Caco-2 (cell line): ENCODE results near the gene MSANTD2. TPM values are rescaled to one million over a fixed set of nuclear protein-coding genes. Genes with fewer than 3 reads are reported as not detected.

Experiments
- BruUV-seq: library from RNA; stranded (reverse); fragments of 400-500 nt; replicated peaks from 2 replicates; lab custom pipeline; 2021; lab: Mats Ljungman, UMichigan
- CTCF ChIA-PET: fragments of 300-600 bp; sonication (Branson Sonifier 250); formaldehyde crosslinking; loops from one replicate; lab custom pipeline; 2022; ENCODE audit warnings: antibody characterized with exemption; lab: Charles Lee
- POLR2A ChIA-PET: fragments of 300-600 bp; sonication (Branson Sonifier 250); formaldehyde crosslinking; loops from one replicate; lab custom pipeline; 2022; ENCODE audit warnings: antibody characterized with exemption; lab: Charles Lee
- DNase-seq, 2 experiments: peaks; one replicate each; pipeline versions ENCODE4 v3.0.0 to v3.0.0-alpha.2; 2020 to 2022
- H3K27me3 ChIP-seq: replicated peaks from 2 replicates; pipeline ENCODE4 v1.6.0; 2011; ENCODE audit warnings: low read length; ENCODE audit not compliant: control insufficient read depth, insufficient read depth
- H3K36me3 ChIP-seq: 2 replicates; pipeline ENCODE4 v1.5.1; 2011; ENCODE audit warnings: low read length; ENCODE audit not compliant: control insufficient read depth, insufficient read depth
- H3K4me1 ChIP-seq: fragments of 250-450 bp; sonication (Bioruptor Pico); 2 replicates; pipeline ENCODE4 v1.5.1; 2020; ENCODE audit warnings: mild to moderate bottlenecking
- H3K4me3 ChIP-seq: 2 replicates; pipeline ENCODE4 v1.5.1; 2011; ENCODE audit warnings: low read depth, mild to moderate bottlenecking, control low read depth, low read length
- H3K9me3 ChIP-seq: fragments of 250-450 bp; sonication (Bioruptor Pico); 2 replicates; pipeline ENCODE4 v1.5.1; 2020; ENCODE audit warnings: mild to moderate bottlenecking, moderate library complexity
- H3K27ac Mint-ChIP-seq: one replicate; pipeline ENCODE4 v1.8.0; 2022; ENCODE audit warnings: mixed read lengths; ENCODE audit not compliant: unreplicated experiment
- H3K27me3 Mint-ChIP-seq: one replicate; pipeline ENCODE4 v1.8.0; 2022; ENCODE audit warnings: mixed read lengths; ENCODE audit not compliant: insufficient read depth, unreplicated experiment
- H3K36me3 Mint-ChIP-seq: one replicate; pipeline ENCODE4 v1.8.0; 2022; ENCODE audit warnings: mild to moderate bottlenecking, mixed read lengths; ENCODE audit not compliant: insufficient read depth, unreplicated experiment
- H3K4me1 Mint-ChIP-seq: one replicate; pipeline ENCODE4 v1.8.0; 2022; ENCODE audit warnings: low read depth, mixed read lengths; ENCODE audit not compliant: unreplicated experiment
- H3K4me3 Mint-ChIP-seq: one replicate; pipeline ENCODE4 v1.8.0; 2022; ENCODE audit warnings: mild to moderate bottlenecking, moderate library complexity, mixed read lengths; ENCODE audit not compliant: unreplicated experiment
- H3K9me3 Mint-ChIP-seq: one replicate; pipeline ENCODE4 v1.8.0; 2022; ENCODE audit warnings: mixed read lengths; ENCODE audit not compliant: unreplicated experiment
- intact Hi-C: fragments of 100-400 bp; cut with micrococcal nuclease; formaldehyde crosslinking; loops from one replicate; pipeline ENCODE4 v1.10.0; 2022; ENCODE audit not compliant: unreplicated experiment
- total RNA-seq: library from RNA; stranded (reverse); gene quantifications from 2 replicates; pipeline ENCODE4 v1.2.3, GENCODE V29; 2022
- TF ChIP-seq, protein P1 (sequence below), 2 experiments: fragments of 200-600 bp in 1 of 2; IDR thresholded peaks; 1 replicate in 1 of 2; 2 replicates in 1 of 2; pipeline versions ENCODE4 v1.5.1 to v1.8.0; 2011 to 2022; ENCODE audit warnings: antibody characterized with exemption in 1 of 2, control low read depth in 1 of 2, inconsistent platforms in 1 of 2, low read depth in 1 of 2, low read length in 1 of 2, mild to moderate bottlenecking in 1 of 2, moderate library complexity in 1 of 2; ENCODE audit not compliant: insufficient read depth in 1 of 2, severe bottlenecking in 1 of 2, unreplicated experiment in 1 of 2

Gene MSANTD2
- total RNA-seq, 1 experiment from 2014 or later: 28.3 TPM

DNA sequence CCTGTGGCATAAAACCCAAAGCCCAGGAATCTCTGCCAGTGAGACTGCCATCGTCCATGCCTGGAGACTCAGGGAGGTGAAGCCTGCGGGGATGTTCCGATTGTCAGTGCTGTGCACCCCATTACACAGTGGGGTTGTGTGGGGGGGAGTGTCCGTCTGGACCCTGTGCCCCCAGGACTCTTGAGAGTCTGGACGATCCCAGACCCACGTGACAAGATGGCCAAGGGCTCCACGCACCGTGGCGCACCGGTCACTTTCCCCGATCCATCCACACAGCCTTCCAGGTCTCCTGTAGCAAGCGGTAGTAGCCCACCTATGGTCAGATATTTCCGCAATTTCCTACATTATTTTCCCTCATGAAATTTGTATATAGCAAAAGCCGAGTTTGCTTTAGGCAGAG, 81.4 kb downstream of the MSANTD2 start:
- Mint-ChIP-seq H3K27ac (no peak overlapping the region), H3K4me3 (peak overlapping the region; percentile 71), H3K9me3 (no peaks in the 10 kb centered on the region), H3K4me1 (no peaks in the 10 kb centered on the region), H3K36me3 (no peaks in the 10 kb centered on the region), H3K27me3 (peaks cover 35% of the 10 kb centered on the region)
- ChIA-PET POLR2A (no interaction called here), CTCF (no interaction called here)
- Histone ChIP-seq H3K4me1 (peaks cover 4% of the 10 kb centered on the region; the same call in 1 of the 2 replicates), H3K36me3 (no peaks in the 10 kb centered on the region), H3K4me3 (no peak overlapping the region), H3K9me3 (no peaks in the 10 kb centered on the region), H3K27me3 (peaks cover 6% of the 10 kb centered on the region)
- TF ChIP-seq, protein P1, sequence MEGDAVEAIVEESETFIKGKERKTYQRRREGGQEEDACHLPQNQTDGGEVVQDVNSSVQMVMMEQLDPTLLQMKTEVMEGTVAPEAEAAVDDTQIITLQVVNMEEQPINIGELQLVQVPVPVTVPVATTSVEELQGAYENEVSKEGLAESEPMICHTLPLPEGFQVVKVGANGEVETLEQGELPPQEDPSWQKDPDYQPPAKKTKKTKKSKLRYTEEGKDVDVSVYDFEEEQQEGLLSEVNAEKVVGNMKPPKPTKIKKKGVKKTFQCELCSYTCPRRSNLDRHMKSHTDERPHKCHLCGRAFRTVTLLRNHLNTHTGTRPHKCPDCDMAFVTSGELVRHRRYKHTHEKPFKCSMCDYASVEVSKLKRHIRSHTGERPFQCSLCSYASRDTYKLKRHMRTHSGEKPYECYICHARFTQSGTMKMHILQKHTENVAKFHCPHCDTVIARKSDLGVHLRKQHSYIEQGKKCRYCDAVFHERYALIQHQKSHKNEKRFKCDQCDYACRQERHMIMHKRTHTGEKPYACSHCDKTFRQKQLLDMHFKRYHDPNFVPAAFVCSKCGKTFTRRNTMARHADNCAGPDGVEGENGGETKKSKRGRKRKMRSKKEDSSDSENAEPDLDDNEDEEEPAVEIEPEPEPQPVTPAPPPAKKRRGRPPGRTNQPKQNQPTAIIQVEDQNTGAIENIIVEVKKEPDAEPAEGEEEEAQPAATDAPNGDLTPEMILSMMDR (IDR thresholded peaks at IDR 0.05; ENCODE audit: insufficient read depth in 1 of 2, low read depth in 1 of 2, low read length in 1 of 2, severe bottlenecking in 1 of 2, unreplicated experiment in 1 of 2): no peak
- BruUV-seq: no TSS peak
- intact Hi-C loops: no loop called here
- no peak for DNase-seq

DNA sequence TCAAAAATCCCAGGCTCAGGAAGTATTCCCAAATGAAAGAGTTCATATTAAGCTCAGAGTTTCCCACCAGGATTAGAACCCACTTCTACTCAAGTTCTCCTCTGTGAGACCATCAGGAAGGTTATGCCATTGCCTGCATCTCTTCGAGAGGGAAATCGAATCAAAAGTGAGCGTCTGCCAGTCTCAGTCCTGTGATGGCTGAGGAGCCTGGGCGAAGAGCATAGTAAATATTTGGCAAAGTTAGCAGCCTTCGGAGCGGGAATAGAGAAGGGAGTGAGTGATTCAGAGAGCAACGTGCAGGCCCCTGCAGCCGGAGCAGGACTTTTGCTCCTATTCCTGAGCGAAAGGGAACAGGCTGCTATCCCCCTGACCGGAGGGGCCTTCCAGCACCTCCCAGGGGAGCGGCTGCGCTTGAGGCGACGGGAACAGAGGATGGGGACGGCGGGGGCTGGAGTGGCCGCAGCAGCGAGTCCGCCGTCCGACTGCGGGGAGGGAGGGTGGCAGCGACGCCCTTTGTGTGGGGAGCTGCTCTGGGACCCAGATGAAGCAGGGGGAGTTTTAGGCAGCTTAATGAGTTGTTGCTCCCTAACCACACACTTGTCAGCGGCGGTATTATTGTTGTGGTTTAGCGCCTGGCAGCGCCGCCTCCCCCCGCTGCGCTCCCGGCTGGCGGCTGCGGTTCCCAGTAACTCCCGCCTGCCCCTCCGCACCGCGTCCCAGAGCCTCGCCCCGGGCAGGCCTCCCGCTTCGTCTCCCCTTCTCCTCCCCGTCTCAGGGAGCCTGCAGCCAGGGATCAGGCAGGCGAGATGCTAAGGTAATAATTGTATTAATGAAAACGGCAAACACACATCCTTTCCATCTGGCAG, 82.2 kb downstream of the MSANTD2 start:
- peak in 1 of 2 experiments; percentile 37 for DNase-seq
- peaks cover 6% of the 10 kb centered on the region for H3K27me3 ChIP-seq
- peaks cover 4% of the 10 kb centered on the region; the same call in 1 of the 2 replicates for H3K4me1 ChIP-seq
- CTCF ChIA-PET: interaction anchor here (0.8 to 1.6 kb wide), 2 partner anchors 28 to 45 kb away, joined by 3 read pairs; no protein-coding TSS in a partner anchor
- peak overlapping the region; percentile 36 for H3K4me3 ChIP-seq
- TF ChIP-seq, protein P1 (IDR thresholded peaks at IDR 0.05; ENCODE audit: insufficient read depth in 1 of 2, low read depth in 1 of 2, low read length in 1 of 2, severe bottlenecking in 1 of 2, unreplicated experiment in 1 of 2): no peak
- Mint-ChIP-seq H3K36me3 (no peaks in the 10 kb centered on the region), H3K9me3 (no peaks in the 10 kb centered on the region), H3K27ac (no peak overlapping the region), H3K4me3 (peak overlapping the region; percentile 71), H3K27me3 (peaks cover 35% of the 10 kb centered on the region), H3K4me1 (no peaks in the 10 kb centered on the region)
- H3K9me3 ChIP-seq: no peaks in the 10 kb centered on the region
- BruUV-seq: no TSS peak
- no peaks in the 10 kb centered on the region for H3K36me3 ChIP-seq
- POLR2A ChIA-PET: no interaction called here
- intact Hi-C loops: no loop called here

DNA sequence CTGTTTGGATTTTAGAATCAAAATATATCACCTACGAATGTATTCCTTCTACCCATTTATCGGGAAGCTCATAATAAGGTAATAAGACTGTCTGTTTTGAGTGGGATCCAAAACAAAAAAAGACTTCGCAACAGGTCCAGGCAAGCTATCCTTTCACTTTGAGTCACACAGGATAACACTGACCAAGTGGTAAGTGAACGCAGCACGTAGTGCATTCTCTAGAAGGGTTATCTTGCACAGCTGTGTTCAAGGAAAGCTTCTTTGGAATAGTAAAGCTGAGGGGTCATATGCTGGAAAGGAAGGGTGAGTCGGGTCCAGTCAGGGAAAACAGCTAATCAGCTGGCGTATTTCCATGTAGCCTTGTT, 82.8 kb downstream of the MSANTD2 start:
- TF ChIP-seq, protein P1 (IDR thresholded peaks at IDR 0.05; ENCODE audit: insufficient read depth in 1 of 2, low read depth in 1 of 2, low read length in 1 of 2, severe bottlenecking in 1 of 2, unreplicated experiment in 1 of 2): no peak
- no peak for DNase-seq
- POLR2A ChIA-PET: no interaction called here
- Mint-ChIP-seq H3K27ac (no peak overlapping the region), H3K4me1 (no peaks in the 10 kb centered on the region), H3K9me3 (no peaks in the 10 kb centered on the region), H3K27me3 (peaks cover 30% of the 10 kb centered on the region), H3K4me3 (peak overlapping the region; percentile 71), H3K36me3 (no peaks in the 10 kb centered on the region)
- Histone ChIP-seq H3K27me3 (peaks cover 6% of the 10 kb centered on the region), H3K36me3 (no peaks in the 10 kb centered on the region), H3K4me1 (peaks cover 4% of the 10 kb centered on the region; the same call in 1 of the 2 replicates), H3K9me3 (no peaks in the 10 kb centered on the region), H3K4me3 (no peak overlapping the region)
- CTCF ChIA-PET: interaction anchor here (0.8 to 1.6 kb wide), 2 partner anchors 28 to 46 kb away, joined by 3 read pairs; no protein-coding TSS in a partner anchor
- intact Hi-C loops: no loop called here
- no TSS peak for BruUV-seq
